IPS-NIHi11 (cell line): ENCODE measurements around the gene STX12.
A peak's percentile ranks its signal among the peaks of the same experiment; 100 is the strongest.

ENCODE experiments used
- DNase-seq: peaks from one replicate; pipeline ENCODE4 v3.0.0; 2012; ENCODE audit warnings: mixed read lengths, low spot score

Gene STX12

DNA sequence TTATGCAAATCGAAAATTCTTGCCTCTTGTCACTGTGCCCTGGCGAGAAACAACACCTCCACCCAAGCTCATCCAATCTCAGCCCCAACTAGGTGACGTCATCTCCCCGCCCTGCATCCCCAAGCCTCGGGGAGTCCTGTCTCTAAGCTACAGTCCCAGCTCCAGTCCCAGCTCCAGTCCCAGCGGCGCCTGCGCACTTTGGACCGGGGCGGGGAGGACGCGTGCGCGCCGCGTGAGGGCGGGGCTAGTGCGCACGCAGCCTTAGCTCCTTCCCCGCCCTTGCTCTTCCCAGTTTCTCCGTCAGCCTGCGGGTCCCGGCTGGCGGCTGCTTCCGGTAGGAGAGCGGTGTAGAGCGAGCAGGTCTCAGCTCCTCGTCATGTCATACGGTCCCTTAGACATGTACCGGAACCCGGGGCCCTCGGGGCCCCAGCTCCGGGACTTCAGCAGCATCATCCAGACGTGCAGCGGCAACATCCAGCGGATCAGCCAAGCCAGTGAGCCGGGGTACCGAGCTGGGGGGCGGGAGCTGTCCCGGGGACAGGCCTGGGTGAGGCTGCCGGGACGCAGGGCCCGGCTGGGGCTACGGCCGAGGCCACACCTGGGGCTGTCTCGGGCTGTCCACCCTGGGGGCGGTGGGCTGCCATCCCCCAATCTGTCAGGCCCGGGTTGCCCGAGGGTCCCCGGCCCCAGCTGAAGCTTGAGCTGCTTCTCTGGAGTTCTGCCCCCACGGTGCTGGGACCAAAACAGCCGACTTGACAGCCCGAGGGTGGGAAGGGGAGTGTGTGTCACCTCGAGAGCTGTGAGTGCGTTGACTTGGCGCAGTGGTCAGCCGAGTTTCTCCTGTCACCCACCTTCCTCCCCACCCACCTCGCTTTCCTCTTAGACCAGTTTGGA lies at the start of gene STX12:
STX12 (plus strand) TSS at position 288 of the 894 bp plus-strand sequence; CDS start at position 377, 89 bp downstream.
- DNase-seq = peak; percentile 99

DNA sequence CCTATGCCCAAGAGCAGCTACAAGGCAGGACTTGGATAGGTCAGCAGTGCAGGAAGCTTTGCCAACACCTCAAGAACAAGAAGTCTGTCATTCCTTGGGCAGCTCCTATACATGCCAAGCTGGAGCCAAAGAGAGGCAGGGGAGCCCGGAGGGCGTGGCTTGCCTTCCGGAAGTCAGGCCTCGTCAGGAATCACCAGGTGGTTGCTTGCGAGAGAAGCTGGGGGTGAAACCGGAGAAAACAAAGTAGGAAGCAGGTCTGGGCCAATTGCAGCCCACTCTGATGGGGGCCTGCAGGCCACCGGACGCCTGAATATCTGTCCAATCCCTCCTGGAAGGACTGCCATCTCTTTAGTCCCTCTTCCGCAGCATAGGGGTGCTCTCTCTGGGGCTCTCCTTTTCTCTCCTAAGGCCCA lies 48.1 kb upstream of the STX12 start:
- DNase-seq = peak; percentile 56

DNA sequence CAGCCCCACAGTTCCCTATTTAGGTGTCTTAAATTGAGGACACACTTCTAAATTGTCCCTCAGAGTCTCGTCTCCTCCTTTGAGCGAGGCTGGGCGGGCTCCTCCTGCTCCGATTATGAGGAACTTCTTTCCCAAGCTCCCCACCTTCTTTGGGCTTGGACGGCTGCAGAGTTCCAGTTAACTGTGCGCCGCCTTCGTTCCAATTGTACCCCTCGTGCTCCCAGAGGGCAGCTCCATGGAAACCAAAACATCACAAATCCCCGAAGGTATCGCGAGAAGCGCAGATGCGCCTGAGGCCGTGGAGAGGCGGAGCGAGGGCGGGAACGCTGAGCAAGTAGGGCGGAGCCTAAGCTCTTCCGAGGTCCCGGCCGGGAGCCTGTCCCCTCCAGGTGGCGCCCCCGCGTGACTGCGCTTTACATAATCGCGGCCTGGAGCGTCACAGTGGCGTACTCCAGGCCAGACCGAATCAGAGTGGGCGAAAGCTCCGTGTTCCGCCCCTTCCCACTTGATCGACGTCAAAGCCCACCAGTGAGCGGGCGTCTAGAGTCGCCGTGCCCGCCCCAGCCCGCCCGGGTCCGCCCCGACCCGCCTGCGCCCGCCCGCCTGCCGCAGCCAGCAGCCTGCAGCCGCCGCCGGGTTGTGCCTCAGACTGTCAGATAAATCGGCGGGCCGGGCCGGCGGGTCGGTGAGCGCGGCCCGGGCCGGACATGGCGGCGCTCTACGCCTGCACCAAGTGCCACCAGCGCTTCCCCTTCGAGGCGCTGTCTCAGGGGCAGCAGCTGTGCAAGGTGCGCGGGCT lies 47.4 kb upstream of the STX12 start, which contains the start of gene FAM76A:
FAM76A (plus strand) TSS at position 588 of the 799 bp plus-strand sequence; CDS start at position 708, 120 bp downstream.
- peak; percentile 99 for DNase-seq

DNA sequence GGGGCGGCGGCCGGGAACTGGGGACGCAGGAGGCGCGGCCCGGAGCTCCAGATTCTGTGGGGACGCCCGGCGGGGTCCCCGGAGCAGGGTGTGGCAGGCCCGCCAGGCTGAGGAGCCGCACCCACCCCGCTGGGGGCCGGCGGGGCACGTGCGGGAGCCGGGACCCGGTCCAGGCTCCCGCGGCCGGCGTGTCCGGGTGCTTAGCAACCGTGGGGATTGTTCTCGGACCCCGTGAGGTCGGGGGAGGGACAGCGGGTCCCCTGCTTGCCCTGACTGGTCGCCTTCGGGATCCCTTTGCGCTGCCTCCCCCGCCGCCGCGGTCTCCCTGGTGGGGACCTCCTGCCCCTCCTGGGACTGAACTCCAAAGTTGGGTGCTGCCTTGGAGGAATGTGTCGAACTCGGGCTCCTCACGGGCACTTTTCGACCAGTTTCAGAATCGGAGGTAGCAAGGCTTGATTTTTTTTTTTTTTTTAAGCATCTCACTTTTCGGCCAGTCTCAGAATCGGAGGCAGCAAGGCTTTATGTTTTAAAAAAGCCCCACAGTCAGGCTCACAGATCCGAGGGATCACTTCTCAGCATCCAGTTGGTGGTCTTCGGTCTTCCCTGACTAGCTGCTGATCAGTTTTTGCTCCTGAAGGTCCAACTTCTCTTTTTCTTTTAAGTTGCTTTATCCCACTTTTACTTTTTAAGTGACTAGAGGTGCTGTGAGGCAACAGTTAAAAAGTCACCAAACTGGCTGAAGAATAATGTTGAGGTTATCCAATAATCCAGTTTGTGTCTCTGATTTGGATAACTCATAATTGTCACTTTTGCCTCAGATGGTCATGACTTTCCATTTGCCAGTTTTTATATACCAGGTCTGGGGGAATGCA lies 46.6 kb upstream of the STX12 start:
- DNase-seq = peak; percentile 80

DNA sequence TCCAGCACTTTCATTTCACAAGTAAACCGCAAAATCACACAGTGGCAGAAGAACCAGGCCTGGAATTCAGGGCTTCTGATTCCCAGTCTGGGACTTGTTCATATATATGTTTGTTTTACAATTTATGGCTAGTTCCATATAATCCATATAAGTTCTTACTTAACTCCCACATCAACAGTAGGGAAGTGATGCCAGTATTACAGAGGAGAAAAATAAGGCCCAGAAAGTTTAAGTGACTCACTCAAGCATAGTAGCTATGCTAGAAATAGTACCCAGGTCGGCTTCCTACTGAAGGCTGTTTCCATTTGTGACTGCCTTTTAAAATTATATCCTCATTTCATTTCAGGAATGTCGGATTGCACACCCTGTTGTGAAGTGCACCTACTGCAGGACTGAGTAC lies 45.9 kb upstream of the STX12 start:
- no peak for DNase-seq

DNA sequence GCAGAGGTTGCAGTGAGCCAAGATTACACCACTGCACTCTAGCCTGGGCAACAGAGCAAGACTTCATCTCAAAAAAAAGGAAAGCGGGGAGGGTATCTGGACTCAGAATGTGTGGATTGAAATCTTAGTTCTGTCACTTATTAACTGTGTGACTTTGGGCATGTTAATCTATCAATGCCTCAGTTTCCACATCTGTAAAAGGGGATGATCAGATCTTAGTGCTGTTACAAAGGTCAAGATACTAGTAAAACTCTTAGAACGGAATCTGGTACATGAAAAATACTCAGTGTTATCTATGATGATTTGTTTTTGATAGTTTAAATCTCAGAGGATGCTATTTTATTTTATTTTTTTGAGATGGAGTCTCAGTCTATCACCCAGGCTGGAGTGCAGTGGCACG lies 36.8 kb upstream of the STX12 start:
- DNase-seq = no peak

DNA sequence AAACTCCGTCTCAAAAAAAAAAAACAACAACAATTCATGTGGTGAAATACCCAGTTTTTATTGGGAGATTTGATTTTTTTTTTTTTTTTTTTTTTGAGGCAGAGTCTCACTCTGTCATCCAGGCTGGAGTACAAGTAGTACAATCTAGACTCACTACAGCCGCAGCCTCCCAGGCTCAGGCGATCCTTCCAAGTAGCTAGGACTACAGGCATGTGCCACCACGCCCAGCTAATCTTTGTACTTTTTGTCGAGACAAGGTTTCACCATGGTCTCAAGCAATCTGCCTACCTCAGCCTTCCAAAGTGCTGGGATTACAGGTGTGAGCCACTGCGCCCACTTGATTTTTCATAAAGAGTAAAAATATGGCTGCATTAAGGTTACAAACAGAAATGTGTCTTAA lies 31.9 kb upstream of the STX12 start:
- no peak for DNase-seq

DNA sequence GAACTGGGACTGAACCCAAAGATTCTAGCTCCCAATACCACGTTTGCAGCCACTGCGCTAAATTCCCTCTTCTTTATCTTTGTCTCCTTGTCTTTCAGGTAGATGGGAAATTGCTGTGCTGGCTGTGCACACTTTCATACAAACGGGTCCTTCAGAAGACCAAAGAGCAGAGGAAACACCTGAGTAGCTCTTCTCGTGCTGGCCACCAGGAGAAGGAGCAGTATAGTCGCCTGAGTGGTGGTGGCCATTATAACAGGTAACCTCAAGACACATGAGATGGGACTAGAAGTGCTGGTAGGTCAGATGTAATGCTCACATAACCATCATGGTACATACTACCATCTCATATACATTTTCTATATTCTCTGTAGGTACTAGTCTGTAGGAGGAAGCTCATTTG lies 28.5 kb upstream of the STX12 start:
- DNase-seq = no peak

DNA sequence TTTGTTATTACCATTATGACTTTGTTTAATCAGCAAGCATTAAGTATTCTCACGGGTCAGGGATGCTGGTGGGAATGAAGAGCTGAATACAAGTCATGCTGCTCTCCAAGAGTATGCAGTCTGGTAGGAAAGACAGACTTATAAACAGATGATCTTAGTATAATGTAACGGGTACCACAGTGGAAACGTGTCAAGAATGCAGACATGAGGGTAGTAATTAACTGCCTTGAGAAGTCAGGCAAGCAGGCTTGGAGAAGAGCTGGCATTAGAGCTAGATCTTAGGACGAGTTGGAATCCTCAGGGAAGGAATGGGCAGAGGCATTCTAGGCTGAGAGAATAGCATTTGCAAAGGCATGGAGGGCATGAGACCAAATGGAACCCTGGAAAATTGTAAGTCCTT lies 27.6 kb upstream of the STX12 start:
- no peak for DNase-seq

DNA sequence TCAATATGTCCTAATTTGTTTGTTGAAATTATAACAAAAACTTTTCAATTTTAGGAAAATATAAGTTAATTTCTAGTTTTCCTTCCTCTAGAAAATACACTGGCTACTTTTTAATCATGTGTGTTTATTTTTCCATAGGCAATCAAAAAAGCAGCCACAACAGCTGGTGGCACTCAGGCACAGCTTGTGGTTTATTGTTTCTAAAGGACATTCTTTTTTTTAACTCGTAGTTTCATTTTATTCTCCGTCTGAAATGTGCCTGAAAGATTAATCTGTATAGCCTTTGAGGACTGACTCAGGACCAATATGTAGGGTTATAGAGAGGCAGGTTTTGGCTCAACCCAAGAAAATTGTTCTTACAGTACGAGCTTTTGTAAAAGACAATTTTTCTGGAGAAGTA lies 20.7 kb upstream of the STX12 start:
- no peak for DNase-seq

DNA sequence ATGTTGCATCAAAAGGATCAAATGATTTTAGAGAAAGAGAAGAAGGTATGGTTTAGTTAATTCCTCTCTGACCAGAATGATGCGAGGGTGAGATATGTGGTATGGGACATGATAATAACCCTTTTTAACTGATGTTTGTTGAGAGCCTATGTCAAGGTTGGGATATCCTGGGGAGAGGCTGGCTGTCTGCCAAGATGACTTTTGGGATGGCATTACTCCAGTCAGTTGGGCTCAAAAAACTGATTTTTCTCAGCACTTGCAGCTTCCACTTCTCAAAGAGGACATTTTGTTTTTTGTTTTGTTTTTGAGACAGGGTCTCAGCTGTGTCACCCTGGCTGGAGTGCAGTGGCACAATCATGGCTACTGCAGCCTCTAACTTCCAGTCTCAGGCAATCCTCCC lies 17.7 kb upstream of the STX12 start:
- no peak for DNase-seq

DNA sequence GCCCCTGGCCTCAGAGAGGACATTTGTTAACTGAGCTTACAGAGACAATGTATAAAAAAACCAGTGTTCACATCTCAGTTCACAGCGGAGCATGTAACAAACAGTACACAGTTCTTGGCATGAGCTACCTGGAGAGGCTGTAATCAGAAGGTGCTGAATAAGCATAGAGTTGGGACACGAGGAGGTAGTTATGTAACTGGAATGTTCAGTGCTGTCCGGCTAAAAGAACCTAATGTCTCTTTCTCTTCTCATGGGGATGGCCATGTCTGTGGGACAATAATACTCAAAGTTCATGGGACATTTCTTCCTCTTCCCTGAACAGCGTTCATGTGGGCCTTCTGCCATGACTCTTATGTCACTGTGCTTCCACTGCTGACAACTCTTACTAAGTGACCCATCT lies 17.2 kb upstream of the STX12 start:
- DNase-seq = no peak

DNA sequence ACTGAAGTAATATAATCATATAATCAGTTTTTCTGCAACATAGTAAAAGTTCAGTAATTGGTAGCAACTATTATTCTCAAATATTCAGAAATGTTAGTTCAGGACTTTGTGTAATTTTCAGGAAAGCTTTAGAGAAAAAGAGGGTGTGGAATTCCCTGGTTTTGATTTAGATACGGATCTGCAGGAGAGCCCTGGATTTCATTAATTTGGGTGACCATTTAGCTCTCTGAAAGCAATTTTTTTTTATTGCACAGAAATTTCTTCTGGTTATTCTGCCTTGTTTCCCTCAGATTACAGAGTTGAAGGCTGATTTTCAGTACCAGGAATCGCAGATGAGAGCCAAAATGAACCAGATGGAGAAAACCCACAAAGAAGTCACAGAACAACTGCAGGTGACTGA lies 13.8 kb upstream of the STX12 start:
- no peak for DNase-seq

DNA sequence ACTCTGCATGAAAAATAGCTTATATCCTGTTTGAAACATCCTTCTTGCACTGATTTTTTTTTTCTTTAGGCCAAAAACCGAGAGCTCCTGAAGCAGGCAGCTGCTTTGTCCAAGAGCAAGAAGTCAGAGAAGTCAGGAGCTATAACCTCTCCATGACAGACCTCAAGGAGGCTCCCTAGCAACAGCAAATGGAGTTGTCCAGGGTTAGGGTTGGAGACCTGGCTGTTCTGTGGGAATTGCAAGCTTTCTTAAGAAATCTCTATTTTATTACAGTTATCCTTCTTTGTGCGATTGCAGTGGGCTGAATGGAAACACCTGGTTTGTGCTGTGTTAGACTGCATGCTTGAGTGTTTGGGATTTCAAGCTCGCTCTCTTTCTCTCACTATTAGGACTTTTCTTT lies 12.6 kb upstream of the STX12 start:
- no peak for DNase-seq

DNA sequence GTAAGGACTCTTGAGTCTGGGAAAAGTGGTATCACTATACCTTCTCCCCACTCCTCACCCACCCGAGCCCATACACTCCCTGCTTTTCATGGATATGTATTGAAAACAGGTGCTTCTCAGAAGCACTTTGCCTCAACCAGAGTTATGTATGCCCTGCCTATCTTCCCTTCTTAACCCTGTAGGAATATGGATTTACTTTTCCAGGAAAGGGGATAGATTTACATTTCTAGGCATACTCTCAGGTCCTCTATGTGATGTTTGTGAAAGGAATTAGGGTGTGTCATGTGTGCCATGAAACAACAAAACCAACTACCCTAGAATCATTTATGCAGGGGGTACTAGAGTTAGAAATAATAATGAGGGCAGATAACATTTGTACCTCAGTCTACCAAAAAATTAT lies 11.0 kb upstream of the STX12 start:
- no peak for DNase-seq

DNA sequence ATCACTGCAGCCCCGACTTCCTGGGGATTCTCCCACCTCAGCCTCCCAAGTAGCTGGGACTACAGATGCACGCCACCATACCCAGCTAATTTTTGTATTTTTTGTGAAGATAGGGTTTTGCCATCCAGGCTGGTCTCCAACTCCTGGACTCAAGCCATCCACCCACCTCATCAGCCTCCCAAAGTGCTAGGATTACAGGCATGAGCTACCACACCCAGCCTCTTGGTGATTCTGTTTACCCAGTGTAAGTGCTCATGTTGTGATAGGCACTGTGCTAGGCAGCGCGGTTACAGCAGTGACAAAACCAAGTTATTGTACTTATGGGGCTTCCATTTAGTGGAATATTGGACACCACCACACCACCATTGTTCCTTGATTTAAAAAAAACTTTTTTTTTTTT lies 9.7 kb upstream of the STX12 start:
- no peak for DNase-seq

DNA sequence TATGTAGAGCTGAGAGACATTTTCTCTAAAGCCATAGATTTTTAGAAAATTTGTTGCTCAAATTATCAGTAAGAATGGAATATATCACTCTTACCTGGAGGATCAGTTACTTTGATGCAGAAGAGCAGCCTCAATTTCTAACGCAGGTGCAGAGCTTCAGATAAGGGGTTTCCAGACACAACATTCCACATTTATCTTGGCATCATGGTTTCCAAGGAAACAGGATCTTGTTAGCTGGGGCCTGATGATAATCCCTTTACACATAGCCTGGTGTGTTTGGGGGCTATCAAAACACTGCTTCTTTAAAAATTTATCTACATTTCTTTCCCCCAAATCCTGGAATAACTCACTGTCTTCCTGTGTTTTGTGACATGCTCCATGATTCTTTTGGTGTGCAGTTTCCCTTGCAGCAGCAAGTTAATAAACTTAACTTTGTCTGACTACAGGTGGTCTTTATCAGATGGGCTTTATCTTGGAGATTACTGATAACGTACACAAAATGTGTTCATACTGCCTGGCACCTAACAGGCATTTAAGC lies 2.7 kb upstream of the STX12 start:
- DNase-seq = no peak

DNA sequence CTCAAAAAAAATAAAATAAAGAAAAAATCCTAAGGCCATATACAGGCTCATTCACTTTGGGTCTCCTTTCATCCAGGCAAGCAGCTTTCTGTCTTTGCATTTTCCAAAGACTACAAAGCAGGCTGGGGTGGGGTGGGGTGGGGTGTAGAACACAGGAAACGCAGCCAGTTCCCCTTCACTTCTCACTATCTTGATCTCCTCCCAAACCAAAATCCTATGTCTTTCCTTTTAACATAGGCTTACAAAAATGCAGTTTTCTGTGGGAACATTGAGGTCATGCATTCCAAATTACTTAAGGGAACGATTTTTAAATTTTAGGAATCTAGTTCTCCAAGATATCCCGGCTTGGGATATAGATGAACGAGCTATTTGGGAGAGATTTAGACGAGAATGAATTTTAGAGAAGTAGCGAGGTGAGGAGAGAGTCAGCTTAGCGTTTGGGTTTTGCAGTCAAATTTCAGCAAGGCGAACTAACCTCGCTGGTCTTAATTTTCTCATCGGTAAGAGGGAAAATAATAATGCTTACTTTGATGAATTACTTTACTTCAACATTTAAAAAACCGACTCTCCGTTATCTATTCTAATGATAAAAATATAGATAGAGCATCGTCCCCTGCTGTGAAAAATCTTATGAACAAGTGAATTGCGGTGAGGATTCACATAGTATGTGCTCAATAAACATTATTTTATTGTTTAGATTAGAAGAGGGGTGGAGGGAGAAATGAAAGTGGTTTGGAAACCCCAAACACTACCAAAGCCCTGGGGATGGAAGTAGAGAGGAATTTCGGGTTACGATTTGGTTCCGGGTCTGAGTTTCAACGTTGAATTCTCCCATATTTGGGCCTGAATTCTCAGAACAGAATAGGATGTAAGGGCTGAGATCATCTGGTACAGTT lies 735 bp upstream of the STX12 start:
- no peak for DNase-seq

DNA sequence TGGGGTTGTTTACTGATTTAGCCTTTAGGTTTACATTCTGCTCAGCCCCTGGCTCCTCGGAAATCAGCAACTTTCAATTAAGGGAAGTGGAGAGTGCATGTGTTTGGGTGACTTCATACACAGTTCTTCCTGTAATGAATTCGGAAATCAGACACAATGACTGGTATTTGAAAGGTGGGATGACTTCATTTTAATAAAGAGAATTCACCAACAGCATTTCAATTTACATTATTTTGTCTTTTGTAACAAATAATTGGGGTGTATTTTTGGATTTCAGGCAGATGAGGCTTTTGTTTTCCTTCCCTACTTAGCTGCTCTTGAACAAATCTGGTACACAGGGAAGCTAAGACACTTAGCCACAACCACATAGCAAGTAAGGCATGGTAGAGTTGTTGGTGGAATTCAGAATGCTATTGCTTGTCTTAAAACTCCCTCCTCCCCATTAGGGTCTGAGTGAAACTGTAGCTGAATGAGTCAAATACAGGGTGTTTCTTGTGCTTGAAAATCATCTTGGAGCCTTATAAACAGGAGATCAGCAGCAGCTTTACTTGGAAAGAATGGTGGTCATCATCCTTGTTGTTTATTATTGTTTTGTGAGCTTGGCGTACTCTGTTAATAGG lies 917 bp downstream of the STX12 start:
- no peak for DNase-seq

DNA sequence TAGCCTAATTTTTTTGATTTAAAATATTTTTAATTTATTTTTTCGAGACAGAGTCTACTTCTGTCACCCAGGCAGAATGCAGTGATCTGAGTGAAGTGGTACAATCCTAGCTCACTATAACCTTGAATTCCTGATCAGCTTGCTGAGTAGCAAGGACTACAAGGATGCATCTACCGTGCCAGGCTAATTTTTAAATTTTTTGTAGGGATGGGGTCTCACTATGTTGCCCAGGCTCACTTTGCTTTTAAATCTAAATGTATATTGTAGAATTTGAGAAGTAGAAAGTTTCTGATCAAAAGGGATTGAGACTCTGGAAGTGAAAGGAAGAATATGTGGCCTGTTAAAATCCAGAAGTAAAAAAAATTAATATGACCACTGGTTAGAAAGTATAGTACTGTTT lies 1.6 kb downstream of the STX12 start:
- no peak for DNase-seq
